ENCODE results near the gene TIAL1.
"Not testable (repeated sequence)": the region's sequence is repeated elsewhere in the genome, so short reads cannot be mapped to it uniquely, and the experiment has no call there.

TIAL1 gene

GRCh38 chr10:119596537-119597404 is at the start of gene TIAL1:
TIAL1 (minus strand) TSS chr10:119596964; CDS start chr10:119596465, 499 bp downstream.
- DNase-seq (ENCODE audit: low spot score) = peak; percentile 100

- no peak for DNase-seq (ENCODE audit: low spot score)
These were observed 48.2 kb upstream of the TIAL1 start for GRCh38 chr10:119644994-119645393.

GRCh38 chr10:119644205-119644814 is 47.5 kb upstream of the TIAL1 start:
- no peak for DNase-seq (ENCODE audit: low spot score)

- DNase-seq (ENCODE audit: low spot score) = no peak
These were observed 46.8 kb upstream of the TIAL1 start for GRCh38 chr10:119643306-119644204.

GRCh38 chr10:119642556-119643111 is 45.9 kb upstream of the TIAL1 start:
- no peak for DNase-seq (ENCODE audit: low spot score)

- DNase-seq (ENCODE audit: low spot score) = no peak
These were observed 44.2 kb upstream of the TIAL1 start for GRCh38 chr10:119640875-119641526.

- no peak for DNase-seq (ENCODE audit: low spot score)
These were observed 43.6 kb upstream of the TIAL1 start for GRCh38 chr10:119640384-119640783.

GRCh38 chr10:119638982-119639381 is 42.2 kb upstream of the TIAL1 start:
- no peak for DNase-seq (ENCODE audit: low spot score)

- DNase-seq (ENCODE audit: low spot score) = no peak
These were observed 40.9 kb upstream of the TIAL1 start for GRCh38 chr10:119637631-119638030.

- no peak for DNase-seq (ENCODE audit: low spot score)
These were observed 37.4 kb upstream of the TIAL1 start for GRCh38 chr10:119634219-119634544.

GRCh38 chr10:119633538-119634218 is 36.9 kb upstream of the TIAL1 start:
- peak; percentile 16 for DNase-seq (ENCODE audit: low spot score)

- DNase-seq (ENCODE audit: low spot score) = no peak
These were observed 33.5 kb upstream of the TIAL1 start for GRCh38 chr10:119630300-119630699.

GRCh38 chr10:119625570-119626280 is 29.0 kb upstream of the TIAL1 start:
- no peak for DNase-seq (ENCODE audit: low spot score)

- no peak for DNase-seq (ENCODE audit: low spot score)
These were observed 24.3 kb upstream of the TIAL1 start for GRCh38 chr10:119621078-119621384.

GRCh38 chr10:119620241-119621077 is 23.7 kb upstream of the TIAL1 start:
- peak; percentile 29 for DNase-seq (ENCODE audit: low spot score)

- DNase-seq (ENCODE audit: low spot score) = not testable (repeated sequence)
These were observed 23.0 kb upstream of the TIAL1 start for GRCh38 chr10:119619811-119620210.

- DNase-seq (ENCODE audit: low spot score) = peak; percentile 90
These were observed 22.5 kb upstream of the TIAL1 start for GRCh38 chr10:119619215-119619614.

GRCh38 chr10:119616882-119617570 is 20.3 kb upstream of the TIAL1 start:
- DNase-seq (ENCODE audit: low spot score) = no peak

- DNase-seq (ENCODE audit: low spot score) = peak; percentile 28
These were observed 17.9 kb upstream of the TIAL1 start for GRCh38 chr10:119614686-119615085.
